Aorta (tissue), 5 donors: ENCODE measurements around the gene TNP2. TPM values are rescaled to one million over a fixed set of nuclear protein-coding genes. Genes with fewer than 3 reads are reported as not detected.

Experiments
- ATAC-seq: fragments of 200-7000 bp; cut with Tn5 transposase; one replicate; pipeline ENCODE4 v1.9.1; 2022; ENCODE audit warnings: moderate library complexity; ENCODE audit not compliant: low FRiP score
- DNase-seq, 2 donors: peaks; one replicate each; pipeline ENCODE4 v3.0.0-alpha.2; 2020
- H3K27ac ChIP-seq, 2 donors: one replicate each; pipeline ENCODE4 v1.5.1; 2013; ENCODE audit warnings: low read length in 2 of 2, mild to moderate bottlenecking in 2 of 2, moderate library complexity in 2 of 2, control low read depth in 1 of 2, inconsistent platforms in 1 of 2, low read depth in 1 of 2
- H3K27me3 ChIP-seq, 2 donors: one replicate each; pipeline ENCODE4 v1.6.1; 2013; ENCODE audit warnings: control low read depth in 1 of 2, low read length in 1 of 2, mild to moderate bottlenecking in 1 of 2, moderate library complexity in 1 of 2; ENCODE audit not compliant: insufficient read depth in 2 of 2, control insufficient read depth in 1 of 2
- H3K36me3 ChIP-seq, 2 donors: one replicate each; pipeline ENCODE4 v1.6.1; 2013; ENCODE audit warnings: control low read depth in 1 of 2, low read length in 1 of 2, mild to moderate bottlenecking in 1 of 2; ENCODE audit not compliant: insufficient read depth in 2 of 2, control insufficient read depth in 1 of 2
- H3K4me1 ChIP-seq, 2 donors: one replicate each; pipeline ENCODE4 v1.6.1; 2013; ENCODE audit warnings: low read length in 2 of 2, control low read depth in 1 of 2, mild to moderate bottlenecking in 1 of 2, moderate library complexity in 1 of 2; ENCODE audit not compliant: insufficient read depth in 2 of 2, control insufficient read depth in 1 of 2
- H3K4me3 ChIP-seq, 2 donors: one replicate each; pipeline ENCODE4 v1.5.1; 2013; ENCODE audit warnings: low read length in 2 of 2, control low read depth in 1 of 2, mild to moderate bottlenecking in 1 of 2
- H3K9me3 ChIP-seq: one replicate; pipeline ENCODE4 v1.6.1; 2013; ENCODE audit warnings: mild to moderate bottlenecking, low read length; ENCODE audit not compliant: control insufficient read depth
- WGBS, 2 donors: extraction: QIAGEN DNeasy Blood & Tissue Kit; methylation state at CpG; one replicate each; pipeline ENCODE4 v1.1.7; 2013; 5-methylcytosine and 5-hydroxymethylcytosine counted together
- intact Hi-C, 2 donors: fragments of 100-400 bp; cut with DNase I; formaldehyde crosslinking; loops; one replicate each; pipeline versions ENCODE4 v1.14.2 to v1.15.0; 2022
- polyA plus RNA-seq, 2 donors: library from polyadenylated mRNA; stranded (reverse); fragments of 200-250 nt; gene quantifications; one replicate each; pipeline ENCODE4 v1.2.3, GENCODE V29; 2013
- total RNA-seq, 2 donors: library from RNA; stranded (reverse); fragmentation: NEBNext Ultra II Directional; extraction: Animal tissue kit (Norgen Biotek cat#: 25700); gene quantifications; one replicate each; pipeline ENCODE4 v1.2.1, GENCODE V29; 2021
- donor health status: healthy with polysubstance abuse.
- donor health status: Bipolar disorder and iron deficiency.
- donor health status: DM: no; HTN: no; CAD: no.
- donor health status: DM: no; HTN: no; CAD: no.
- donor health status: DM: yes; HTN: yes; CAD: no.

Gene TNP2
- total and polyA plus RNA-seq, 4 donors, result not detected

GRCh38 chr16:11239644-11240632, 29.2 kb downstream of the TNP2 start:
- H3K27ac ChIP-seq, result no peak overlapping the region

GRCh38 chr16:11238272-11239202, 30.6 kb downstream of the TNP2 start:
- no peak overlapping the region for H3K27ac ChIP-seq
- no peak overlapping the region for H3K4me3 ChIP-seq
- intact Hi-C loops, result no loop called here
- no peak for DNase-seq
- no peaks in the 10 kb centered on the region for H3K36me3 ChIP-seq
- ATAC-seq, result no peak
- 97 to 98% methylated on average over 15 of the region's 15 CpGs for WGBS, 2 donors
- no peaks in the 10 kb centered on the region for H3K9me3 ChIP-seq
- H3K27me3 ChIP-seq, result no peaks in the 10 kb centered on the region
- H3K4me1 ChIP-seq, result no peaks in the 10 kb centered on the region

More at GRCh38 chr16:11239644-11240632, 29.2 kb downstream of the TNP2 start:
- ATAC-seq (no peak), DNase-seq (no peak)
- H3K9me3 ChIP-seq, result no peaks in the 10 kb centered on the region
- H3K27me3 ChIP-seq, result no peaks in the 10 kb centered on the region
- H3K36me3 ChIP-seq, result no peaks in the 10 kb centered on the region
- H3K4me3 ChIP-seq, result no peak overlapping the region
- 80% methylated on average over 10 of the region's 10 CpGs for WGBS, 2 donors
- intact Hi-C loops, result no loop called here
- no peaks in the 10 kb centered on the region for H3K4me1 ChIP-seq

GRCh38 chr16:11236461-11237254, 32.5 kb downstream of the TNP2 start:
- H3K4me3 ChIP-seq, result no peak overlapping the region
- H3K27ac ChIP-seq, result no peak overlapping the region
- H3K9me3 ChIP-seq, result no peaks in the 10 kb centered on the region
- WGBS, 2 donors, result 73 to 81% methylated on average over 10 of the region's 10 CpGs
- DNase-seq (no peak), ATAC-seq (no peak)
- no peaks in the 10 kb centered on the region for H3K4me1 ChIP-seq
- no peaks in the 10 kb centered on the region for H3K36me3 ChIP-seq
- intact Hi-C loops, result no loop called here
- H3K27me3 ChIP-seq, result no peaks in the 10 kb centered on the region

- Histone ChIP-seq H3K4me3 (no peak overlapping the region), H3K4me1 (no peaks in the 10 kb centered on the region), H3K27me3 (no peaks in the 10 kb centered on the region), H3K9me3 (no peaks in the 10 kb centered on the region), H3K27ac (no peak overlapping the region), H3K36me3 (no peaks in the 10 kb centered on the region)
- intact Hi-C loops, result no loop called here
- ATAC-seq, result no peak
- no peak for DNase-seq
- 85 to 91% methylated on average over 5 of the region's 5 CpGs for whole genome bisulfite sequencing, 2 donors
Measured at GRCh38 chr16:11235703-11235991, 33.5 kb downstream of the TNP2 start.

- intact Hi-C loops, result no loop called here
- H3K4me3 ChIP-seq, result no peak overlapping the region
- no peaks in the 10 kb centered on the region for H3K9me3 ChIP-seq
- DNase-seq (no peak), ATAC-seq (no peak)
- no peaks in the 10 kb centered on the region for H3K27me3 ChIP-seq
- no peaks in the 10 kb centered on the region for H3K4me1 ChIP-seq
- no peak overlapping the region for H3K27ac ChIP-seq
- no peaks in the 10 kb centered on the region for H3K36me3 ChIP-seq
- 93 to 95% methylated on average over 13 of the region's 13 CpGs for WGBS, 2 donors
Measured at GRCh38 chr16:11234884-11235702, 34.0 kb downstream of the TNP2 start.

- Histone ChIP-seq H3K4me1 (no peaks in the 10 kb centered on the region), H3K27ac (no peak overlapping the region), H3K27me3 (no peaks in the 10 kb centered on the region), H3K9me3 (no peaks in the 10 kb centered on the region), H3K36me3 (no peaks in the 10 kb centered on the region), H3K4me3 (no peak overlapping the region)
- intact Hi-C loops, result no loop called here
- WGBS, 2 donors, result 94 to 95% methylated on average over 8 of the region's 8 CpGs
- ATAC-seq (no peak), DNase-seq (no peak)
Measured at GRCh38 chr16:11233727-11234376, 35.3 kb downstream of the TNP2 start.

GRCh38 chr16:11232852-11233726, 36.0 kb downstream of the TNP2 start:
- DNase-seq, result peak; percentile 67 to 84
- intact Hi-C loops, result no loop called here
- H3K27ac ChIP-seq, result no peak overlapping the region

More at GRCh38 chr16:11232852-11233726, 36.0 kb downstream of the TNP2 start:
- Histone ChIP-seq H3K4me3 (no peak overlapping the region), H3K36me3 (no peaks in the 10 kb centered on the region), H3K4me1 (no peaks in the 10 kb centered on the region), H3K9me3 (no peaks in the 10 kb centered on the region), H3K27me3 (no peaks in the 10 kb centered on the region)
- ATAC-seq, result peak; percentile 55
- WGBS, 2 donors, result 41 to 48% methylated on average over 31 to 35 of the region's 35 CpGs
